Psoas muscle (tissue), 8 donors: Measurements from ENCODE around the gene STUM. TPM values are rescaled to one million over a fixed set of nuclear protein-coding genes. Genes with fewer than 3 reads are reported as not detected.

Experiments
- ATAC-seq, 4 donors: fragments of 200-7000 bp; cut with Tn5 transposase; one replicate each; pipeline ENCODE4 v1.9.1; 2020; ENCODE audit warnings: moderate library complexity in 3 of 4, mild to moderate bottlenecking in 2 of 4
- DNase-seq, 2 donors: peaks; one replicate each; pipeline ENCODE4 v3.0.0-alpha.2; 2020
- H3K27ac ChIP-seq: fragments of 200-600 bp; one replicate; pipeline ENCODE4 v1.8.0; 2022
- H3K27me3 ChIP-seq, 3 donors: fragments of 200-600 bp in 1 of 3; one replicate each; pipeline versions ENCODE4 v1.6.1 to v1.8.0; 2013 to 2022; ENCODE audit warnings: low read length in 2 of 3, mild to moderate bottlenecking in 2 of 3, moderate library complexity in 1 of 3; ENCODE audit not compliant: insufficient read depth in 3 of 3
- H3K36me3 ChIP-seq, 2 donors: fragments of 200-600 bp in 1 of 2; one replicate each; pipeline versions ENCODE4 v1.6.1 to v1.8.0; 2013 to 2022; ENCODE audit warnings: low read depth in 1 of 2, mild to moderate bottlenecking in 1 of 2, moderate library complexity in 1 of 2; ENCODE audit not compliant: insufficient read depth in 1 of 2
- H3K4me1 ChIP-seq: fragments of 200-600 bp; one replicate; pipeline ENCODE4 v1.8.0; 2022
- H3K4me3 ChIP-seq: fragments of 200-600 bp; one replicate; pipeline ENCODE4 v1.8.0; 2022; ENCODE audit warnings: mild to moderate bottlenecking
- H3K9me3 ChIP-seq: fragments of 200-600 bp; one replicate; pipeline ENCODE4 v1.8.0; 2022
- CTCF ChIP-seq: fragments of 200-600 bp; IDR thresholded peaks from one replicate; pipeline ENCODE4 v1.8.0; 2022; ENCODE audit warnings: antibody characterized with exemption
- WGBS, 3 donors: extraction: QIAGEN DNeasy Blood & Tissue Kit; methylation state at CpG; one replicate each; pipeline versions ENCODE4 v1.1.6 to v1.1.7; 2013; 5-methylcytosine and 5-hydroxymethylcytosine counted together
- intact Hi-C, 2 donors: fragments of 100-400 bp; cut with DNase I; formaldehyde crosslinking; loops; one replicate each; pipeline versions ENCODE4 v1.11.0 to v1.14.2; 2022
- polyA plus RNA-seq, 3 donors: library from polyadenylated mRNA; stranded (reverse); fragments of 200-250 nt; gene quantifications; one replicate each; pipeline ENCODE4 v1.2.3, GENCODE V29; 2013
- total RNA-seq, 4 donors: library from RNA; stranded (reverse); fragmentation: NEBNext Ultra II Directional in 2 of 4; extraction: Animal tissue kit (Norgen Biotek cat#: 25700) in 2 of 4; gene quantifications; one replicate each; pipeline versions ENCODE4 v1.2.1 to v1.2.4, GENCODE V29; 2021 to 2023
- donor health status: healthy with polysubstance abuse.
- donor health status: DM: no; HTN: no; CAD: no; lungs with moderate emphysema.
- donor health status: Bipolar disorder and iron deficiency.
- donor health status: healthy.
- donor health status: DM: yes; HTN: yes; CAD: no.
- donor health status: DM: no; HTN: no; CAD: no.
- donor health status: DM: no; HTN: no; CAD: no.
- donor health status: DM: yes; HTN: yes; CAD: no.

Gene STUM
- total and polyA plus RNA-seq, 7 donors, result 0.34 to 1.5 (median 0.96) TPM

GRCh38 chr1:226641671-226642231 is 93.2 kb downstream of the STUM start:
- WGBS, 3 donors, result 92 to 96% (median 92%) methylated on average over 22 to 23 of the region's 23 CpGs
- Histone ChIP-seq H3K27me3 (no peaks in the 10 kb centered on the region), H3K4me3 (no peak overlapping the region), H3K36me3 (peaks cover 0 to 23% of the 10 kb centered on the region in 2 donors), H3K9me3 (no peaks in the 10 kb centered on the region), H3K27ac (no peak overlapping the region), H3K4me1 (peaks cover 34% of the 10 kb centered on the region)
- intact Hi-C loops, result no loop called here
- no peak for ATAC-seq
- peak; percentile 9 to 36 for DNase-seq
- no peak for TF ChIP-seq CTCF

- no peaks in the 10 kb centered on the region for H3K27me3 ChIP-seq
- peaks cover 0 to 23% of the 10 kb centered on the region in 2 donors for H3K36me3 ChIP-seq
- TF ChIP-seq CTCF, result no peak
- peak; percentile 5 to 34 for DNase-seq
- 94 to 98% (median 96%) methylated on average over 8 of the region's 8 CpGs for WGBS, 3 donors
- no peak overlapping the region for H3K27ac ChIP-seq
- H3K9me3 ChIP-seq, result no peaks in the 10 kb centered on the region
- H3K4me1 ChIP-seq, result peaks cover 32% of the 10 kb centered on the region
- ATAC-seq, result no peak
- no peak overlapping the region for H3K4me3 ChIP-seq
- intact Hi-C loops, result no loop called here
Observed at GRCh38 chr1:226642421-226642820, 93.9 kb downstream of the STUM start.

GRCh38 chr1:226643177-226643576 is 94.6 kb downstream of the STUM start:
- no peak for TF ChIP-seq CTCF
- Histone ChIP-seq H3K27me3 (no peaks in the 10 kb centered on the region), H3K9me3 (no peaks in the 10 kb centered on the region), H3K36me3 (peaks cover 0 to 27% of the 10 kb centered on the region in 2 donors), H3K4me3 (no peak overlapping the region), H3K27ac (no peak overlapping the region), H3K4me1 (peaks cover 24% of the 10 kb centered on the region)
- intact Hi-C loops, result no loop called here
- WGBS, 3 donors, result 81 to 88% (median 84%) methylated on average over 8 to 9 of the region's 9 CpGs
- DNase-seq (peak; percentile 10 to 28), ATAC-seq (peak in 1 of 4 donors; percentile 15)

- no peak for TF ChIP-seq CTCF
- Histone ChIP-seq H3K36me3 (peaks cover 0 to 34% of the 10 kb centered on the region in 2 donors), H3K27ac (no peak overlapping the region), H3K9me3 (no peaks in the 10 kb centered on the region), H3K4me1 (peaks cover 23% of the 10 kb centered on the region), H3K4me3 (no peak overlapping the region), H3K27me3 (no peaks in the 10 kb centered on the region)
- 77 to 83% (median 82%) methylated on average over 15 to 18 of the region's 18 CpGs for WGBS, 3 donors
- ATAC-seq (no peak), DNase-seq (peak; percentile 11 to 48)
- intact Hi-C loops, result no loop called here
Observed at GRCh38 chr1:226643611-226644540, 95.3 kb downstream of the STUM start.
